ENCODE results near the gene RNF144A.

DNA sequence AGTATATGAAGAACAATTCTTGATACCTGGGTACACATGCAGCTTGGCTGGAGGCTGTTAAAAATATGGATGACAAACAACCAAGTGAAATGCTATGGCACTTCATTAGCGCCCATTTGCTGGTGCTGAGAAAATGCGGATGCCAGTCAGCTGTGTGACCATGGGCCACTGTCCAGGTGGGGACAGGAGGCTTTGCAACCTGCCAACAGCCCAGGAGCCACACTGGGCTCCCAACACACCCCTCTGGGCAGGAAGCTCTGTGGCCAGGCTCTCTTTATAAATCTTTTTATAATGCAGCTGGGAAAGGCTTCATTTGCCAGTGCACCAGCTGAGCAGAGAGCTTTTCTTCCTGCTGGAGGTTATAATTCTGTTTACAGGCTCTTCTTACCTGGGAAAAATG lies 19.9 kb downstream of the RNF144A start:
- TF ChIP-seq CTCF (IDR thresholded peaks at IDR 0.05) (no peak), POLR2A (IDR thresholded peaks at IDR 0.05) (no peak), POLR2AphosphoS5 (IDR thresholded peaks at IDR 0.05) (no peak)

Measured in breast epithelium (tissue), 3 donors.